HG03060 (cell line): ENCODE measurements around the gene TMEM259.
"Not testable (repeated sequence)": the region's sequence is repeated elsewhere in the genome, so short reads cannot be mapped to it uniquely, and the experiment has no call there.

ENCODE experiments used
- ATAC-seq: cut with Tn5 transposase; IDR thresholded peaks from one replicate; pipeline ENCODE4 v1.9.1; 2021; ENCODE audit warnings: low read depth, moderate number of reproducible peaks; ENCODE audit not compliant: unreplicated experiment

The TMEM259 gene

DNA sequence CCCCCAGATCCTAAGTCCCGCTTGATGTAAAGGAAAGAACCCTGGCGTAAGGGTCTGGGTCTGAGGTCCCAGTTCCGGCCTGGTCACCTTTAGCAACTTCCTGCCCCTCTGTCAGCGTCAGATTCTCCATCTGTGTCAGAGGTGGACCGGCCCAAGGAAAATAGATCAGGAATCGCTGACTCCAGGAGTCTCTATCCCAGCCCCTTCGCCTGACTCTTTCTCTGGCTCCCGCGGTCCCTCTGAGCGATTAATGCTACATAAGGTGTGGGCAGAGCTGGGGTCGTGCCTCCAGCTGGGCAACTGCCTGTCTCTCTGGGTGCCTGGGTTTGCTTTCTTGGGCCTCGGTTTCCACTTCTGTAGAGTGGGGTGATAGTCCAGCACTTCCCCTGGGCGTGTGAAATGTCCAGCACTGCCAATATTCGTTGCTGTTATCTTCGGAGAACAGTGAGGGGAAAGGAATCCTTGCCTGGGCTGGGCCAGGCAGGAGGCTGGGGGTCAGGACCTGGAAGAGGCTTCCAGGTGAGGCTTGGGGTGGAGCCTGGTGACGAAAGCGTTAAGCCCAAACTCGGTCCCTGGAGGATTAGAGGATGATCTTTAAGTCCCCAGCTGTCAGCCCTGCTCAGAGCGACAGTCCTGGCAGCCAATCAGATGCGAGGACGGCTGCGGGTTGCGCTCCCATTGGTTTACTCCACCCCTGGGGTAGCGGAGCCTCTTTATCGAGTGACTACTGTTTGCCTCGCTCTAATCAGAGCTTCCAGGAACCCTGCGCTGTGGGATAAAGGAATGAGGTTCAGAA, 19.8 kb upstream of the TMEM259 start:
- no peak for ATAC-seq

DNA sequence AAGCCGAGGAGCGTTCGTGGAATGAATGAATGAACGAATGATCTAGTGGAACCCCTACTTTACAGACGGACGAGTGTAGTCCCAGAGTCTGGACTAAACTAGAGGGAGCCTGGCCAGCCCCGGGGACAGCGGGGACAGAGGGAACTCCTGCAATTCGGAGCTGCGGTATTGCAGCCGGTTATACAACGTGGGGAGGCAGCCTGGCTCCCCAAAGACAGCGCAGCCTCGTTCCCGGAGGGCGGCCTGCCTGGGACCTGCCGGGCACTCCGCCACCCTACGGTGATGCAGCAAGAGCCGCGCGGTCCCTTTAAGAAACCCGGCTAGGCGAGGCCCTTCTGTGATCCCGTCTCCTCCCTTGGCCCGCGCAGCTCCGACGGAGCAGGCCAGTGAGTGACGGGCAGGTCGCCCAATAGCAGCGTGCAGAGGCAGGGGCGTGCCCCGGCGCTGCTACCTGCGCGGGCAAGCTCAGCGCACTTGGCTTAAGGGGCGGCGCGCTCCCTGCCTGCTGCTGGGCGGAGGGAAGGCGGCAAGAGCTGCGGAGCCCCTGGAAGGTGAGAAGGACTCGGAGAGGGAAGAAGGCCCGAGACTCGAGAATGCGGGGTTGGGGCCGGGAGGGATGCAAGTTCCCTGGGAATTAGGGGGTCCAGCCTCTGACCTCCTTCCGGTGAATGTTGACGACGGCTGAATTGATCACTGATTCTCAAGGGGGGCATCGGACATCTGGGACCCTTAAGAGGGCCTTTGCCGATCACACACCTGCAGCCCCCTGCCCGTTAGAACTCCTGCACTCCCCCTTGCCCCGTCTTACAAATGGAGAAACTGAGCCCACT, 18.9 kb upstream of the TMEM259 start, which contains the start of gene ABCA7:
Gene ABCA7 (plus strand): TSS at position 462 of the 830 bp plus-strand sequence. CDS start 1,255 bp downstream, outside the sequence.
- ATAC-seq: peak; percentile 43

DNA sequence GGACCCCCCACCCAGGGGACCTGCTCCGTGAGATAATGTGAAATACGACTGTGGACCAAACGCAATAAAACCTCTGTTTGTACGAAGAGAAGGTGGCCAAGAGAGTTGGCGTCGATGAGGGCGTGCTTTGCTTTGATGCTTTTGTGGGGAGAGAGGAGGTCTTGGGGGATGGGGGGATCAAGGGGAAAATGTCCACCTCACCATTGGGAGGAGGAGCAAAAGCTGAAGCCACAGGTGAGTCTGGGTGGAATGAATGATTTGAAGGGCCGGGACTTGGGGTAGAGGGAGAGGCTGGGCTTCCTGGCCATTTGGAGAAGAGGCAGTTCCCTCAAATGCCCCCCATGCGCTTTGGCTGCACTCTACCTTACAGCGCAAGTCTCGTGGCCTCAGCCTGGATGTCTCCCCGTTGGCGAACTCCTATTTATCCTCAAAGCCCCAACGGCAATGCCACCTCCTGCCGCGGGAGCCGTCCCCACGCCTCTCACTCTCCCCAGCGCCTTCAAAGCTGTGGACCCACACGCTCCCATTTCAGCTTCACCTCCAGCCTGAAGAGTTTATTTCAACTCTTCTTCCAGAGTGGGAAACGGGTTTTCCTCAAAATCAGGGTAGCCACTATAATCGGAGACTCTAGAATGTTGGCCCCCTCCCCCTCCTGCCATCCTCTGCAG, 18.2 kb upstream of the TMEM259 start:
- no peak for ATAC-seq

DNA sequence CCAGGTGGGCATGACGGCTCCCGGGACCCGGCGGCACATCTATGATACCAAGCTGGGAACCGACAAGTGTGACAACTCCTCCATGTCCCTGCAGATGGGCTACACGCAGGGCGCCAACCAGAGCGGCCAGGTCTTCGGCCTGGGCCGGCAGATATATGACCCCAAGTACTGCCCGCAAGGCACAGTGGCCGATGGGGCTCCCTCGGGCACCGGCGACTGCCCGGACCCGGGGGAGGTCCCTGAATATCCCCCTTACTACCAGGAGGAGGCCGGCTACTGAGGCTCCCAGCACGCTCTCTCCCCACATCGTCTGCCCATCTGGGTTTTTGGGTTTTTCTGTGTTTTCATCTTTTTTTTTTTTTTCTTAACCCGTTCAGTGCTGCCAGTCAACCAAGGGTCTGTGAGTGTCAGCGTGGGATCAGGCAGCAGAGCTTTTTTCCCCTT, 16.7 kb upstream of the TMEM259 start:
- no peak for ATAC-seq

DNA sequence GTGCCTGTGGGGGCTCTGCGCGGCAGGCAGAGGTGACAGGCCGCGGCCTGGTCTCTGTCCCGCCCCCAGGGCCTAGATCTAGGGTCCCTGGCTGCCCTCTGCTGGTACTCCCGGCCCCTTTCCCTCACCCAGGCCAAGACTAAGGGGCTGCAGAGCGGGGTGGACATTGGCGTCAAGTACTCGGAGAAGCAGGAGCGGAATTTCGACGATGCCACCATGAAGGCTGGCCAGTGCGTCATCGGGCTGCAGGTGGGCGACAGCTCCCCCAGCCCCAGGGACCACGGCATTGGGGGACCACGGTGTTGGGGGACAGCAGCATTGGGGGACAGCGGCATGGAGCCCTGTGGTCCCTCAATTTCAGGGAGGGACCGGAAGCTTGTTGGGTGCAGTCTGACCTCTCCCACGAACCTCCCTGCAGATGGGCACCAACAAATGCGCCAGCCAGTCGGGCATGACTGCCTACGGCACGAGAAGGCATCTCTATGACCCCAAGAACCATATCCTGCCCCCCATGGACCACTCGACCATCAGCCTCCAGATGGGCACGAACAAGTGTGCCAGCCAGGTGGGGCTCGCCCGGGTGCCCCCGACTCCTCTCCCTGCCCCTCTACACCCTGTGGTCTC, 15.2 kb upstream of the TMEM259 start:
- ATAC-seq: no peak

DNA sequence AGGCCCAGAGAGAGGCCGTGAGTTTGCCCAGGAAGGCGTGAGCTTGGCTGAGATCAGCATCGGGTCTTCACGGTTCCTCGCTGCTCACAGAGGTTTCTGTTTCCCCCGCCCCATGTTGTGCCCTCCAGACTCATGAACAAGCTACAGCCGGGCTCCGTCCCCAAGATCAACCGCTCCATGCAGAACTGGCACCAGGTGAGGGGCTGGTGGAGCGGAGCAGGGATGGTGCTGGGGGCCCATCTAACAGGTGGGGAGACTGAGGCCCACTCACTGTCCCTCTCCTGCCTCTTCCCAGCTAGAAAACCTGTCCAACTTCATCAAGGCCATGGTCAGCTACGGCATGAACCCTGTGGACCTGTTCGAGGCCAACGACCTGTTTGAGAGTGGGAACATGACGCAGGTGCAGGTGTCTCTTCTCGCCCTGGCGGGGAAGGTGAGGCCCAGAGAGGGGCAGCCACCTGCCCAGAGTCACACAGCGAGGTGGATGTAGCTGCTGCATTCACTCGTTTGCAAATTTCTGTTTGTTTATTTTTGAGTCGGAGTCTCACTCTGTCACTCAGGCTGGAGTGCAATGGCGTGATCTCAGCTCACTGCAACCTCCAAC, 11.4 kb upstream of the TMEM259 start:
- no peak for ATAC-seq

DNA sequence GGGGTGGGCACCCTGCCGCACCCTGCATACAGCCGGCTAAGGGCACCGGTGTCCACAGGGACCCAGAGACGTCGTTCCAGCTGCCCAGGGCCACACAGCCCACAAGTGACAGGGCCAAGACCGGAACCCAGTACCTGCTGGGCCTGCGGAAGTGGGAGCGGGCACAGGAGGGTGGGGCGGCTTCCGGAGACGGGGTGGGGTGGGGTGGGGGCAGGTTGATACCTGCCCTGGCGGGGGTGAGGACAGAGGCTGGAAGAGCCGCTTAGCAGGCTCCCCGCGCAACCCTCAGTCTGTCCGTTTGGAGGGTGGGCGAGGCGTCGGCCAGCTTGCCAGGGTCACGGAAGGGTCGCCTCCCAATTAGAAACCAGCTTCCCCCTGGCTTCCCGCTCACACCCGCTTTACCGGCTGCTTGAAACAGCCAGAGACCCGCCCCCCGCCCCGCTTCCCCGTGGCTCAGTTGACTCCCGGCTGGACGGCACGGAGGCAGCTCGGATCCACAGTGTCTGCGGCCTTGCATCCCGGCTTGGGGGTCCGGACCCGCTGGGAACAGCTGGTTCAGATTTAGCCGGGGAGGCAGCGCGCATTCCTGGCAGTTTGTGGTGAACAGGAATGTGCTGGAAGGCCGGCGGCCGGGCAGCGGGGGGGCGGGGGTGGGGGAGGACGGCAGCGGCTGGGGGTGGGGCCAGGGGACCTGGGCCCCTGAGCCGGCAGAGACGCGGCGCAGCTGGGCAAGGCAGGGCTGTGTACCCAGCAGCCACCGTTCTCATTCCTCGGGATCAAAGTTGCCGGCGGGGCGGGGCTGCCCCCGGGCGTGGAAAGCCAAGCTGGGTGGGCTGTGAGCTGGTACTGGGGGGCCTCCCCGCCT, 7.4 kb upstream of the TMEM259 start:
- ATAC-seq: no peak

DNA sequence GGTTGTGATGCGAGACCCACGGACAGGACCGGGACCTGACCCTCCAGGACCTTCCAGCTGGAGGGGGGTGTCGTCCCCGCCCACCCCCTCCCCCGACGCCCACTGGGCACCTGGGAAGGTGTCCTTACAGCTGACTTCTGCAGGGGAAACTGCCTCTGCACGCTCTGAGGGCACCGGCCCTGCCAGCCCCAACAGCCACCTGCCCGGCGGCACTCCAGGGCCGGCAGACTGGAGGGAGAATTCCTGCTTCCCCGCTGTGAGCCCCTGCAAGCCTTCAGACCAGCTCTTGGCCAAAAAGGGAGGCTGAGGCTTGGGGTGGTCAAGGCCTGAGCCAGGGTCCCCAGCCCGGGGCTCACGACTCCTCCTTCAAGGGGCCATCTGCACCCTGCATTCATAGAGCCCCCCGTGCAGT, 6.7 kb upstream of the TMEM259 start:
- no peak for ATAC-seq

DNA sequence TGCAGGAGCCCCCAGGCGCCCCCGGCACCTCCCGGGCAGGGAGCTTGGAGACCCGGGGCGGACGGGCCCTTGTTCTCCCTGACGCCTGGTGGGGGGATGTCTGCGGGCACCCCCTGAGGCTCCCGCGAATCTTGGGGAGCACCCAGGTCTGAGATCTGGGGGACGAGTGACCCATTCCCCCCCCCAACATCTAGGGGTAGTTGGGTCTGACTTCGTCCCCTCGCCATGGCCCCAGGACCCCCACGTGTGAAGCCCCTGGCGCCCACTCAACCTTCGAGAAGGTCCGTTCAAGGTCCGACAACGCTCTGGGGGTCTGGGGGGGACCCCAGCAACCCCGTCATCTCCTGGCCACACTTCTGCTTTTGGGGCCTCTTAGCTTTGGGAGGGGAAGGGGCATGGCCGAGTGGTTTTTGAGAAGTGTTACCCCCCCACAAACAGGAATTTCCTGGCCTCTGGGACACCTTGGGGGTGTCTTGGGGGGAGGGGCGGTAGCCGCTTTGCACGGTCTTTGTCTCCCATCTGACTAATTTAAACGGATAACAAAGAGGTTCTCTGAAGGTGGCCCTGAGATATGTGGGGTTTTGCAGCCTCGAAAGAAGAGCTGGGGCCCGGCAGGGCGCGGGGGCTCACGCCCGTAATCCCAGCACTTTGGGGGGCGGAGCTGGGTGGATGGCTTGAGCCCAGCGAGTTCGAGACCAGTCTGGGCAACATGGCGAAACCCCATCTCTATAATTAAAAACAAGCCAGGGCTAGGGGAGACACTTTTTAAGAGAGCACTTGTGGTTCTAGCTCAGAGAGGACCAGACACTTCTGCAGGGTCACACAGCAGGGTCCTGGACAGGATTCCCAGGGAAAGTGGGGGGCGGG, 6.1 kb upstream of the TMEM259 start:
- no peak for ATAC-seq

DNA sequence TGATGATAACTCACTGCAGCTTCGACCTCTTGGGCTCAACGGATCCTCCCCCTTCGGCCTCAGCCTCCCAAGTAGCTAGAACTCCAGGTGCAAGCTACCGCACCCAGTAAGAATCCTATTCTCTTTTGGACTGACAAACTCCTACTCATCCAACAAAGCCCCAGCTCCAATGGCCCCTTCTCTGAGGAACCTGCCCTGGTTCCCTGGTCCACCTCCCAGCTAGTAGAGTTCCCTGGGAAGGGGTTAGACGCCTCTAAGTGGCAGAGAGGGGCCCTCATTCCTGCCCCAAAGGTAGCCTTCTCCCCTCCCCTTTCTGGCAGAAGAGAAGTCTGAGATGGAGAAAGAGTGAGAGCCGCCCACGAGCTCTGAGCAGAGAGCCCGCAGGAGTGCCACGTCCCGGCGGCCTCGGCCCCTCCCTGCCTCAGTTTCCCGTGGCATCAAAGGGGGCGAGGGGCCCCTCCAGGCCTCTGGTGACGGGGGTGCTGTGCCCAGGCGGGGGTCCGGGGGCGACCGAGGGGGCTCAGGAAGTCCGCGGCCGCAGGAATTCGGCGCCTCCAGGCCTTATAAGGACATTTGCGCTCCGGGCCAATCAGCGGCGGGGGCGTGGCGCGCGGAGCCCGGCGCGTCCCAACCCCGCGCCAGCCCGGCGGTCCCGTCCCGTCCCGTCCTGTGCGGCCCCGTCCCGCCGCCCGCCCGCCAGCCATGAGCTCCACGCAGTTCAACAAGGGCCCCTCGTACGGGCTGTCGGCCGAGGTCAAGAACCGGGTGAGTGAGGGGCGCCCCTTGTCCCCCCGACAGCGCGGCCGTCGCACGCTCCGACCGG, 5.2 kb upstream of the TMEM259 start, which contains the start of gene CNN2:
Gene CNN2 (plus strand): TSS at position 649 of the 823 bp plus-strand sequence. CDS start 54 bp downstream, at position 703.
- ATAC-seq: no peak

DNA sequence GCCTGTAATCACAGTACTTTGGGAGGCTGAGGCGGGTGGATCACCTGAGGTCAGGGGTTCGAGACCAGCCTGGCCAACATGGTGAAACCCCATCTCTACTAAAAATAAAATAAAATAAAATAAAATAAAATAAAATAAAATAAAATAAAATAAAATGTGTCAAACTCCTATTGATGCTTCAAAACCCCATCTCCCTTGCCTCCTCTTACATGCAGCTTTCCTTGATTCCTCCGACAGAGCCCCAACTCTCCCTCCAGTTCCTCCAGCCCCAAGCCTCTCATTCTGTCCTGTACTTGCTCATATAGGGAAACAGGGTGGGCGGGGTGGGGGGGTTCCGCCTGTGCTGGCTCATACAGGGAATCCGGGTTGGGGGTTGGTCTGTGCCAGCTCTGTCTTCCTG, 4.2 kb upstream of the TMEM259 start:
- ATAC-seq: not testable (repeated sequence)

DNA sequence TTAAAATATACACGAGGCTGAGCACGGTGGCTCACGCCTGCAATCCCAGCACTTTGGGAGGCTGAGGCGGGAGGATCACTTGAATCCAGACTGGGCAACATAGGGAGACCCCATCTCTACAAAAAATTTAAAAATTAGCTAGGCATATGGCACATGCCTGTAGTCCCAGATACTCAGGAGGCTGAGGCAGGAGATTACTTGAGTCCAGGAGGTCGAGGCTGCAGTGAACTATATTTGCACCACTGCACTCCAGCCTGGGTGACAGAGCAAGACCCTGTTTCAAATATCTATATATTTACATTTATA, 2.9 kb upstream of the TMEM259 start:
- not testable (repeated sequence) for ATAC-seq

DNA sequence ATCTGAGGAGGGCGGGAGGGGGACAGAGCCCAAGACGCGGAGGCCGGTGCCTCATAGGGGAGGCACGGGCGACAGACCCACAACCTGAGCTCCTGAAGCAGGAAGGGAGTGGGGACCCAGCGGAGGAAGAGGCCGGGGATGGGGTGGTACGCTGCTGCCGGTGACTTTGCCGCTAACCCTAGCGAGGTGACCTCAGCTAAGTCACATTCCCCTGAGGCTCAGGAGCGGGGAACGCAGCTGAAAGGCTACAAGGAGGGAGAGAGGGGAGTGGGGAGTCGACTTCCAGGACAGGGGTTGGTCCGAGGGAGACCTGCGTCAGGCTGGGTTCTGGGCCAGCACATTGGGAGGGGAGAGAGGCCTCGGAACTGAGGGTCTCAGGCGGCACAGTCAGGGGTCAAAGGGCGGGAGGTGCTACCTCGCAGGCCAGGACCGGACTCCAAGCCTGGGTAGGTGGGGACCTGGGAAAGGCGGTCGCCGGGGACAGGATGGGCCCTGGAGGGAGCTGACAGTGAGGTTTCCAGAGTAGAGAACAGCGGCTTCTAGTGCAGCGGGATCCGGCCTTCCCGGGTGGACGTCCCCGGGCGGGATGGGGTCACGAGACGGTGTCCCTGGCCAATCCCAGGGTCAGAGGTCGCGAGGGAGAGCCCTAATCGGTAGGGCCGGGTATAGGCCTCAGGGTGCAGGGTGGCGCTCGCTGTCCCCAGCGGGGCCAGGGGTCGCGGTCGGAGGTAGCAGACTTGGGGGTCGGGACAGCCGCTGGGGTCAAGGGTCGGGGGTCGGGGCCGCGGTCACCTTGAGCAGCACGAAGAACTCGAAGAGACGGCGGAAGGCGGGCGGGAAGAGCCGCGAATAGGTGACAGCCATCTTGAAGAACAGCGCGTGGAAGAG, 699 bp downstream of the TMEM259 start:
- no peak for ATAC-seq

DNA sequence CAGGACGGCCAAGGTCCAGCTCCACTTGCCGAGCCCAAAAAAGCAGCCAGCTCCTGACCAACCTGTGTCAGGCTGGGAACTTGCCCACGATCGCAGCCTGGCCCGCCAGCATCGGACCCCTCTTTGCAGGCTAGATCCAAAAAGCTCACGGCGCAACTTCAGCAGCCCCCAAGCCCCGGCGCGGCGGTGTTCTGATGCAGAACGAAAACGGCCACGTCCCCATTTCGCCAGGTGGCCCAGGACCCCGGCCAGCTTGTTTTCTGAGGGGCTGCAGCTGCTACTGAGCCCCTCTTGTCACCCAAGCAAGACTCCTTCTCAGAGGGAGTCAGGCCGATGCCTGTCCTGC, 1.3 kb downstream of the TMEM259 start:
- no peak for ATAC-seq

DNA sequence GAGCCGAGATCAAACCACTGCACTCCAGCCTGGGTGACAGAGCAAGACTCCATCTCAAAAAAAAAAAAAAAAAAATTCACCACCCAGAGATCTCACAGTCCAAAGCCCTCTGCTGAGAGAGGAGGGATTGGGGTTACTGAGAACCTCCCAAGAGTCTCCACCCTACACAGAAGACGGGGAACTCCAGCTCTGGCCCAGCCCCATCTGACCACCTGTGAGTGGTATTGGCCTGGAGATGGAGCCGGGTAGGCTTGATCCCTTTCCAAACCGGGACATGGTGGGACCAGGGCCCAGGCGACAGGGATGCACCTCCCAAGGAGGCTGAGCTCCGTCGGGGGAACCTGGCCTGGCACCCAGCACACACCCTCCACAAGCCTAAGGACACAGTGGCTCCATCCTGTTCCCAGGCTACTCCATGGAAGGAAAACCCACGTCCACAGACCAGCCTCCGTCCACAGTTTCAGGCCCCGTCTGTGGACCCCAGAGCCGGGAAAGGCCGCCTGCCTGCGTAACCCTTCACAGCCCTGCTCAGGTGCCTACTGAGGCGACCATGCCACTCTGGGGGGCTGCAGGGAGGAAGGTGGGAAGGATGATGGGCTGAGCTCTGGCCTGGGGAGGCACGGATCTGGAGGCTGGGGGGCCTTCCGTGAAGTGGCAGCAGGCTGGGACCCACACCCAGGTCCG, 1.8 kb downstream of the TMEM259 start:
- no peak for ATAC-seq

DNA sequence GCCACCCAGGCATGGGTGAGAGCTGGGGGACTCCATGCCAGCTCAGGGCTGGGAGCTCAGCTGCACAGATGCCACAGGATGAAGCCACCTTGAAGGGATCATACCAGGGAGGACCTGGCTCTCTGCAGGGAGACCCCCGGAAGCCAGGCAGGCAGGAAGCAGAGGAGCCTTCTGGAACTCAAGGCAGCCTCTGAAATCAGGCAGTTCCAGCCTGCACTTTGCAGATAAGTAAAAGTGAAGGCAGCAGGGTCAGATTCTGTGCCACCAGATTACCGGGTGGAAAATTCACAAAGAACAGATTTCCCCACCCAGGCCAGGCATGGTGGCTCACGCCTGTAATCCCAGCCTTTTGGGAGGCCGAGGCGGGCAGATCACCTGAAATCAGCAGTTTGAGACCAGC, 2.5 kb downstream of the TMEM259 start:
- no peak for ATAC-seq
